Measurements from ENCODE around the gene ZBTB7C. TPM values are rescaled to one million over a fixed set of nuclear protein-coding genes. Genes with fewer than 3 reads are reported as not detected.

Gene ZBTB7C
- total and polyA plus RNA-seq, 9 of the 15 experiments (the other 6 are each of a cell fraction or from before 2014, with no cell fraction given): not detected

DNA sequence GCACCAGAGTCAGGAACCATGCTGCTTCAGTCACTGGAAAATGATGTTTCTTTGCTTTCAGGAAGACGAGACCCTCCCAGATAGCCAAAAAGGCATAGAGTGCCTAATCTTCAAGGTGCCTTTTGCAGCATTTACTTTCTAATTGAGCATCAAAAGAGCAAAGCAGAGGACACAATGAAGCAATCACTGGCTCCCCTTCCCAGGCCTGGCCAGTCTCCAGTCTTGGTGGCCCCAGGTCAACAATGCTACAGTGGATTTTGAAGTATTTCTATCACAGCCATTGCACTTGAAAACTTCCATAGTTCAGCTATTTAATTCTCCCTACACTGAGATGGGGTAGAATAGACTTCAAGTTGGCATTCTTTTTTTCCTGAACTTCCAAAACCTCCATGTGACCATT is 15.4 kb downstream of the ZBTB7C start:
- FAIRE-seq (no peak), DNase-seq (ENCODE audit: extremely low read depth in 1 of 4, low spot score in 3 of 4) (no peak), ATAC-seq (no peak)
- Histone ChIP-seq H3K4me3 (no peak overlapping the region), H3K36me3 (ENCODE audit: control insufficient read depth, insufficient read depth, low read length) (no peaks in the 10 kb centered on the region), H3K27ac (ENCODE audit: extremely low read depth, low read depth, low read length) (no peak overlapping the region), H3K79me2 (ENCODE audit: control insufficient read depth, insufficient read depth, low read length) (no peaks in the 10 kb centered on the region), H3K9me3 (replicated peaks; ENCODE audit: control insufficient read depth, insufficient read depth, low read depth, low read length) (no peaks in the 10 kb centered on the region), H4K20me1 (replicated peaks; ENCODE audit: control insufficient read depth, insufficient read depth, low read length) (no peaks in the 10 kb centered on the region), H3K4me2 (ENCODE audit: insufficient read depth, low read length) (no peak overlapping the region), H2AFZ (ENCODE audit: low read depth, low read length) (no peak overlapping the region), H3K9me1 (ENCODE audit: control insufficient read depth, insufficient read depth, low read length) (no peaks in the 10 kb centered on the region), H3K27me3 (ENCODE audit: control insufficient read depth in 2 of 2, insufficient read depth in 2 of 2, low read length in 2 of 2) (peaks cover 0 to 11% of the 10 kb centered on the region in 2 experiments; a peak in 1 of 5 replicates), H3K4me1 (replicated peaks in 1 of 2; ENCODE audit: control insufficient read depth in 2 of 2, insufficient read depth in 2 of 2, low read length in 2 of 2) (no peaks in the 10 kb centered on the region), H3K9ac (ENCODE audit: insufficient read depth in 1 of 2, low read depth in 2 of 2, low read length in 2 of 2) (no peak overlapping the region)
- ChIA-PET POLR2A (no interaction called here), CTCF (ENCODE audit: low intra/inter-chr PET ratio) (no interaction called here)
- in situ Hi-C loops (cut with MboI): no loop called here
- WGBS (ENCODE audit: insufficient coverage, low coverage, missing lambda C conversion rate): 0% methylated on average over 1 of the region's 1 CpG
- intact Hi-C loops (cut with micrococcal nuclease): no loop called here
- TF ChIP-seq ZNF644 (tag; IDR thresholded peaks at IDR 0.05; ENCODE audit: low read depth) (no peak), TCF3 (CRISPR knock-in tag; IDR thresholded peaks at IDR 0.05) (no peak), SAP30 (IDR thresholded peaks at IDR 0.05; ENCODE audit: borderline replicate concordance, insufficient read depth, low read depth, low read length, poor library complexity, severe bottlenecking) (no peak)
- BruUV-seq (replicated peaks): no TSS peak

DNA sequence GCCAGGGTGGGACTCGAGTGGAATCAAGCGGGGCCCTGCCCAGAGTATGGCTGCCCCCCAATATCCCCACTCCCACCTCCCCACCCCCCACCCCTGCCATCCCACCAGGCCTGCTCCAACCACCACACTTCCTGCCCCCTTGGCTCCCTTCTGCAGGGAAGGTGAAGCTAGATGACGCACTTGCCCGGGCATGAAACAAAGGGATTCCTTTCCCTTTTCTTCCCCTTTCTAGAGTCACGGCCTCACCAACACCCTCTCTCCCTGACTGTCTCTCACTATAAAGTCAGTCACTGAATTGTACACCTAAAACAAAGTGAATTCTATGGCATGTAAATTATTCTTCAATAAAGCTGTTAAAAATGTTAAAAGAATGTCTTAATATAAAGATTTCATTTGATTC is 16.0 kb downstream of the ZBTB7C start:
- Histone ChIP-seq H3K4me1 (replicated peaks in 1 of 2; ENCODE audit: control insufficient read depth in 2 of 2, insufficient read depth in 2 of 2, low read length in 2 of 2) (no peaks in the 10 kb centered on the region), H3K27me3 (ENCODE audit: control insufficient read depth in 2 of 2, insufficient read depth in 2 of 2, low read length in 2 of 2) (peaks cover 0 to 10% of the 10 kb centered on the region in 2 experiments; a peak in 1 of 5 replicates), H3K36me3 (ENCODE audit: control insufficient read depth, insufficient read depth, low read length) (no peaks in the 10 kb centered on the region), H3K79me2 (ENCODE audit: control insufficient read depth, insufficient read depth, low read length) (no peaks in the 10 kb centered on the region), H3K4me3 (no peak overlapping the region), H3K9me3 (replicated peaks; ENCODE audit: control insufficient read depth, insufficient read depth, low read depth, low read length) (no peaks in the 10 kb centered on the region), H3K9ac (ENCODE audit: insufficient read depth in 1 of 2, low read depth in 2 of 2, low read length in 2 of 2) (no peak overlapping the region), H3K4me2 (ENCODE audit: insufficient read depth, low read length) (no peak overlapping the region), H4K20me1 (replicated peaks; ENCODE audit: control insufficient read depth, insufficient read depth, low read length) (no peaks in the 10 kb centered on the region), H3K27ac (ENCODE audit: extremely low read depth, low read depth, low read length) (no peak overlapping the region), H3K9me1 (ENCODE audit: control insufficient read depth, insufficient read depth, low read length) (no peaks in the 10 kb centered on the region), H2AFZ (ENCODE audit: low read depth, low read length) (no peak overlapping the region)
- TF ChIP-seq ATF7 (IDR thresholded peaks at IDR 0.05): no peak
- TF ChIP-seq MCM7 (IDR thresholded peaks at IDR 0.05): no peak
- TF ChIP-seq ZFP30 (CRISPR knock-in tag; IDR thresholded peaks at IDR 0.05; ENCODE audit: borderline replicate concordance): no peak
- no peak for TF ChIP-seq NFYB (IDR thresholded peaks at IDR 0.05; ENCODE audit: extremely low read depth, insufficient read length)
- no peak for TF ChIP-seq GTF2B (IDR thresholded peaks at IDR 0.05; ENCODE audit: extremely low read depth, insufficient read length)
- TF ChIP-seq LCOR (CRISPR knock-in tag; IDR thresholded peaks at IDR 0.05): no peak
- TF ChIP-seq TRIM25 (IDR thresholded peaks at IDR 0.05; ENCODE audit: borderline replicate concordance): no peak
- no TSS peak for BruUV-seq (replicated peaks)
- intact Hi-C loops (cut with micrococcal nuclease) (no loop called here), in situ Hi-C loops (cut with MboI) (no loop called here)
- DNase-seq (ENCODE audit: extremely low read depth in 1 of 4, low spot score in 3 of 4) (no peak), FAIRE-seq (no peak), ATAC-seq (no peak)
- WGBS (ENCODE audit: insufficient coverage, low coverage, missing lambda C conversion rate): 0% methylated on average over 4 of the region's 5 CpGs
- POLR2A ChIA-PET: interaction anchor here (0.6 kb wide), 1 partner anchor 35 kb away, joined by 3 read pairs; no protein-coding TSS in a partner anchor
- CTCF ChIA-PET (ENCODE audit: low intra/inter-chr PET ratio): no interaction called here

Measured in K562 (cell line).